ENCODE measurements around the gene ZNF638.

ZNF638 gene

DNA sequence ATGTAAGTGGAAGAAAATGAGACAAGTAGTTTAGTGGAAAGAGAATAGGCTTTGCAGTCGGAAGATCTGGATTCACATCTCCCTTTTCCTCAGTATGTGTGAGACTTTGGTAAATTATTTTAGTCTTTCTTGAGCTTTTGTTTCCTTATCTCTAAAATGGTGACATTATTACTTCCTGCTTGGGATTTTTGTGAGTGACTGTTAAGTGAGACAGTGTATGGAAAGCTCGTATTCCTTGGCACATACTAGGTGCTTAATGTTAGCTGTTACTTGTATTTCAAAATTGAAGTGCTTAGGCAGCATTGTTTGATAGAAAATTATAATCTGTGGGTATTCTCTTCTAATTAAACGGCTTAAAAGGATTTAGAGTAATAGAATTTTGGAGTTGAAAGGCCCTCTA is 2.0 kb downstream of the ZNF638 start:
- DNase-seq: no peak

DNA sequence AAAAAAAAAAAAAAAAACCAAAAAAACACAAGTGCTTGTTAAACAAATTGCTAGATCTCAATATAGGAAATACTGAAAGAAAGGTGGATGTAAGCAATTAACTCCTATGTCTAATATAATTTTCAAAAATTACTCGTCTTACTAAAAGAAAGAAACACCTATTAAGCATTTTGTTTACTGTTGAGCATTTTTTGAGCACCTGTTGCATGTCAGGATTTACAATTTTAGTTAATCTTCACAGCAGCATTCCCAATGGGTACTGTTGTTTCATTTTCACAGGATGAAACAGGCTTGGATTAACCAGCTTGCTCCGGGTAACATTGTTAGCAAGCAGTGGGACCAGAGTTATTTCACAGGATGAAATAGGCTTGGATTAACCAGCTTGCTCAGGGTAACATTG is 4.8 kb downstream of the ZNF638 start:
- no peak for DNase-seq

- DNase-seq: no peak
These were observed 5.2 kb downstream of the ZNF638 start for GRCh38 chr2:71336802-71337201.

GRCh38 chr2:71337776-71338175 is 6.2 kb downstream of the ZNF638 start:
- DNase-seq: no peak

DNA sequence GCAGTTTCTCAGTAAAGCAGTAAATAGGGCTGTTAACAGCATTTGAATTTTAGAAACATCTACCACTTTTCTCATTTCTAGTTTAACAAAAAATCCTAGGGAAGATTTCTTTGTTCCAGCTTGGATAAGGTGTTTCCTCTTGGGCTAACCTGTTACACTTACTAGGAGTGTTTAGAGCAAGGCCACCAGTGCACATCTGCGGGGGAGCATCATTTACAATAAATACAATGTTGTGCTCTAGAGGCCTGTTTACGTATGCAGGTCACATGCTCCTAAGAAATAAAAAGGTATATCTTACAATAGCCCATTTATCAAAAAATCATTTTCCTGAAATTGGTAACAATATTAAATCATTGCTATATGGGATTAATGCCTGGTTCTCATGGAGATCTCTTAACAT is 8.1 kb downstream of the ZNF638 start:
- no peak for DNase-seq

DNA sequence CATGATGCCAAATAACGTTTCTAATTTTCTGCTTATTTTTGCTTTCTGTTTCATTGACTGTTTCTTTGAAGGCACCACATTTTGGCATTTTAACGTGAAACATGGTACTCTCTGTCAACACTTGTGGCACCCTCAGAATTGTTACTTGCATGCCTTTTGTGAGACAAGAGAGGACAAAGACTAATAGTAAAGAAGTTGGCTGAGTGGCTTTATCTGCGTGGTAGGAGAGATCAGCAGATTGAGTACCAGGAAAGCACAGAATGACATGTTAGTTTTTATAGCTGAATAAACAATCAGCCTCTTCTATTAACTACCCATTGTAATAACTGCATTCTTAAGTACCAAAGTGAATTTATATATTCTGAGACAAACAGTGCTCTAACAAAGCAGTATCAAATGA is 8.6 kb downstream of the ZNF638 start:
- DNase-seq: no peak

DNA sequence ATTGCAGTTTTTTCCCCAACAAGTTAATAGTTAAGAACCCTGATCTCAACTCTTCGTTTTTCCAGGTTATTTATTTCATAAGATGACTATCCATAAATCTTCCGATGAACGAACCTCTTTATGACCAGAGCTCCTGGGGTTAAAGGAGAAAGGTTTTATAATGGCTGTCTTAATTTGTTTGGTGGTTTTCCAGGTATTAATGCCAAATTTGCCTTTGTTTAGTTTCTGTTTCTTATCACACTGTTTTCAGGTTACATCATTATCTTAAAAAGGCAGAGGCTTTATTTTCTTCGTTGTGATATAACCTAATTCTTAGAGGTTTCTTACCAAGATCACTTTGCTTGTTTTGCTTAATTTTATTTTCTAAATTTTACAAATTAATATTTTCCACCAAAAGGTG is 10.1 kb downstream of the ZNF638 start:
- no peak for DNase-seq

GRCh38 chr2:71346065-71346464 is 14.5 kb downstream of the ZNF638 start:
- DNase-seq: no peak

DNA sequence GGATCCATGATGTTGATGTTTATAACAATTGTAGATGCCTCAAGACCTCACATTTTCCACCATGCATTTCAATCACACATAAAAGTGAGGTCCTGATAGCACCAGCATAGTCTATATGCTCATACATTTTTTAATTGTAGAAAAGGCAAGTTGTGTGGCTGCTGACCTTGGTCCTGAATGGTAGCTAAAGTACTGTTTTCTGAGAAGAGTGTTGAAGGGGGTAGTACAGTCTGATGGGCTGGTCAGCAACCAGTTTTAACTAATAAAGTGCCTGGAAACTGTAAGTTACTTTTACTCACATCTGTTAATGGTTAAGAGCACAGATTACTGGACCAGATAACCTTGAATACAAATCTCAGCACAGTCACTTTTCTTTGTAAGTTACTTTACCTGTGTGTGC is 15.9 kb downstream of the ZNF638 start:
- DNase-seq: peak in 1 of 2 experiments; percentile 3

DNA sequence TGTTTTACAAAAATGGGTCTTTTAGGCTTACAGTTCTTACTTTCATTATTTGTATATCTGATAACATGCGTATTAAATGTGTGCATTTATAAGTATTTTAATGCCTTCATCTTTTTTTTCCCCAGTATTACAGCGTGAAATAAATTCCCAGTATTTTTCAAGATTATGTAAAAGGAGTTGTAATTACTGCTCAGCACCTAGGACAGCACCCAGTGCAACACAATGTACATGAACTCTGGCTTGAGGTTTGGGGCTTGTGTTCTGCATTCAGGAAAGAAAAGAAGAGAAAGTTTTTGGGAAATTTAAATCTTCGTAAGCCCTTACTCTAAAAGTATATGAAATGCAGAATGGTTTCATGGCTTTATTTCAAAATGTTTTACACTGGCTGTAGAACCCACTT is 16.7 kb downstream of the ZNF638 start:
- DNase-seq: no peak

- no peak for DNase-seq
These were observed 21.7 kb downstream of the ZNF638 start for GRCh38 chr2:71353248-71353647.

GRCh38 chr2:71358931-71359671 is 27.5 kb downstream of the ZNF638 start:
- peak in 1 of 2 experiments; percentile 0 for DNase-seq

DNA sequence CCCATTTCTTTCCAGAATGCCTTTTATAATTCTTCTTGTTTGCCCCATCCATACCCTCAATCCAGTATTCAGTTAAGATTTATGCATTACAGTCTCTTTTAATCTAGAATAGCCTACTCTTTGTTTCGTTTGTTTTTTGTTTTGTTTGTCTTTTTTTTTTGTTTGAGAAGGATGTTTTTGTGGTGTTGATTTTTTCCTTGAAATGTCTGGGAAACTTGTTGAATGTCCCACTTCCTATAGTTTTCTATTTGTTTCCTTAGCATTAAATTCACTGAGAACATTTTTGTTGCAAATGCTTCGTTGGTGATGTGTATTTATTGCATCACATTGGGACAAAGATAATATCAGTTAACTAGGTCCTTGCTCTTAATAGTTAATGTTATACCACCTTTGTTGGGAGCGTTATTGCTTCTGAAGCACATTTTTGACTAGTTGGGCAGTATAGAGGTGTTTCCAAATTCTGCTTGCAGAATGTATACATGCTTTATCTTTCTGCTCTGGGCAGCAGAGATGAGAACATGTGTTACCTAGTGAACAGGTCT is 28.9 kb downstream of the ZNF638 start:
- no peak for DNase-seq

DNA sequence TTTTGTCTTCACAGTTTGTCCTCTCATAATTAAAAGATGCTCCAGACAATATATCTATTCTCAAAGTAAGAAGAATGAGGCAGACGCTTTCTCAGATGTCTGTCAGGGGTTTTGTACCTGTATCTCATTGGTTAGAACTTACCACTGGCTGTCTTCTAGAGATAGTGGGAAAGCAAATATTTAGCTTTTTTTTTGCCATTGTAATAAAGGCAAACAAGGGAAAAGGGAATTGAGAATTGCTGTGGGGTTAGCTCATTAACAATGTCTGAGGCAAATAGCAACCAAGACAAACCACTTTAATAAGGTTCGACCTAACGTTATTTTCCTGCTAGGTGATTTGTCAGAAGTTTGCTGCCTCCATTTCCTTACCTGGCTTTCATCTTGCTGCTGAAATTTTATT is 30.0 kb downstream of the ZNF638 start:
- DNase-seq: no peak

- no peak for DNase-seq
These were observed 30.9 kb downstream of the ZNF638 start for GRCh38 chr2:71362447-71362846.

GRCh38 chr2:71370015-71370414 is 38.4 kb downstream of the ZNF638 start:
- DNase-seq: no peak

- no peak for DNase-seq
These were observed 40.5 kb downstream of the ZNF638 start for GRCh38 chr2:71372042-71372441.

DNA sequence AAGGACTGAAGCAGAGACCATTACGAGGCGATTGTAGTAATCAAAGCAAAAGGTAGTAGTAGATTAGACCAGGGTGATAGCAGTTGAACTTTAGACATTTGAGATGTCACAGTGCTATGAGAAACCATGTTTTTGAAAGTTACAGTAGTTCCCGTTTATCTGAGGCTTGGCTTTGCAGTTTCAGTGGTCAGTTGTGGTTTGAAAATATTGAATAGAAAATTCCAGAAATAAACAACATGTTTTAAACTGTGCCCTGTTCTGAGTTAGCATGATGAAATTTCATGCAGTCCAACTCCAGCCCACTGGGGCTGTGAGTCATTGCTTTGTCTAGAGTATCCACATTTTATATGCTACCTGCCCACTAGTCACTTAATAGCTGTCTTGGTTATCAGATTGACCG is 47.5 kb downstream of the ZNF638 start:
- DNase-seq: no peak

DNA sequence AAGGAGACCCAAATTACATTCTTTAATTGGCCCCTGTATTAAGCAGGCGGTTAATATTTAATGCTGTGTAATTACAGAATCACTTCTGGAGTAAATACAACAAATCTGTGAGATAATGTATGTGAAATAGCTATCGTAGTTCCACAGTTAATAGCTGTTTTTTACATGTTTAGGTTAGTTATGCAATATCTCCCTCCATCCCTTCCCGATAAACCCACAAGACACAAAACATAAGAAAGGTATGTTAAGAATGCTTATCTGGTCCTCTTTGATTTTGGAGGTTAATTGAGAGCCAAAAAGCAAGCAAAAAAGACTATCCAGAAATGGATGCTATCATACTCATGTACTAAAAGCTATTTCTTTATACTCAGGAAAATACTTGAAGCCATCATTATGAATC is 49.1 kb downstream of the ZNF638 start:
- DNase-seq: no peak

DNA sequence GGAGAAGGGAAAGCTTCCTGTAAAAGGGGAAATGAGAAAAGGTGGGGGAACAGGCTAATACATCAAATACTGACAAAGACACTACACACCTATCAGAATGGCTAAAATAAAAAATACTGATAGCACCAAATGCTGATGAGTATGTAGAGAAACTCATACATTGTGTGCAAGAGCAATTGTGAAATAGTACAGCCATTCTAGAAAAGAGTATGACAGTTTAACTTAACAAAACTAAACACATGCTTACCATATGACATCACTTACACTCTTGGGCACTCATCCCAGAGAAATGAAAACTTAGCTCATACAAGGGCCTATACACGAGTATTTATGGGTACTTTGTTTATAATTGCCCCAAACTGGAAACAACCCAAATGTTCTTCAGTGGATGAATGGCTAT is 53.4 kb downstream of the ZNF638 start:
- DNase-seq: no peak

DNA sequence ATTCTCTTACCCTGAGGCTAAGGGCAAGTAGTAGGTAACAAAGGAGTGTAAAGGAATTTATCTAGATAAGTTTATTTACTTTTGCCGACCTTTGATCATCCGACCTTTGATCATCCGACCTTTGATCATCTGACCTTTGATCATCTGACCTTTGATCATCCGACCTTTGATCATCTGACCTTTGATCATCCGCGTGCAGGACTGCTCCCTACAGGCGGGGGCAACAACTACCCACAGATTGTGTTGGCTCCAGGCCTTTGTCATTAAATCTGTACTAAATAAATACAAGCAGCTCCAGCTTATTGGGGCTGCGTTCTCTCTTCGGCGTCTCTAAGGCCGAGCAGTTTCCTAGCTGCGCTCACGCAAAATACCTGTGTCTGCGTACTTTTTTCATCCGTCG is 56.6 kb downstream of the ZNF638 start:
- DNase-seq: no peak

- DNase-seq: no peak
These were observed 57.9 kb downstream of the ZNF638 start for GRCh38 chr2:71389384-71390072.

- DNase-seq: no peak
These were observed 61.6 kb downstream of the ZNF638 start for GRCh38 chr2:71393216-71393615.

- DNase-seq: no peak
These were observed 63.9 kb downstream of the ZNF638 start for GRCh38 chr2:71395471-71395870.

DNA sequence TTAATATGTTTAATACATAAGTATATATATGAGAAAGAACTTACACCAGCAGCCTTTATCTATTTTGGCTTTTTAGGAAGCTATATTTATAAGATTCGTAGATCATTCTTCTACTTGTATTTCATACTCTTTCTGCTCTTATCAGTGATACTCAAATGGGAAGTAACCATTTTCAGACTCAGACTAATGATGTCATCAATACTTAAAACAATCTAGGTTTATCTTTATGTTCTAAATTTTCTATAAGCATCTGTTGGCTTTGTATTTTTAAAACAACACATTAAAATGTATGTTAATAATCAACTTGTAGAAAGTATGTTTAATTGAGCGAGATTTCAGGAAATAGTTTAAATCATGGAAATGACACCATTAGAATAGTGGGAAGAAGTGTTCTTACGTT is 70.8 kb downstream of the ZNF638 start:
- DNase-seq: no peak

All from activated CD4-positive, alpha-beta T cell treated with anti-CD3 and anti-CD28 coated beads, Interleukin-2, amount 50 U/mL, for 4 hours (primary cell).